Trophoblast cell (in vitro differentiated cells and primary cell): ENCODE results near the gene REV3L.

ENCODE experiments used
- DNase-seq, 2 donors: peaks; one replicate each; pipeline ENCODE4 v3.0.0-alpha.2; 2016
- H2AFZ ChIP-seq: 2 replicates; pipeline ENCODE4 v1.6.1; 2013; ENCODE audit warnings: low read length, moderate library complexity, mild to moderate bottlenecking; ENCODE audit not compliant: insufficient read depth, poor library complexity
- H2AK5ac ChIP-seq: 2 replicates; pipeline ENCODE4 v1.6.1; 2013; ENCODE audit warnings: mild to moderate bottlenecking, low read length
- H2BK120ac ChIP-seq: 2 replicates; pipeline ENCODE4 v1.6.1; 2013; ENCODE audit warnings: low read length, mild to moderate bottlenecking, moderate library complexity; ENCODE audit not compliant: insufficient read depth, poor library complexity
- H2BK12ac ChIP-seq: 2 replicates; pipeline ENCODE4 v1.6.1; 2013; ENCODE audit warnings: mild to moderate bottlenecking, low read length, moderate library complexity
- H2BK5ac ChIP-seq: 2 replicates; pipeline ENCODE4 v1.6.1; 2013; ENCODE audit warnings: low read length, low read depth, moderate library complexity, mild to moderate bottlenecking; ENCODE audit not compliant: poor library complexity
- H3K14ac ChIP-seq: 2 replicates; pipeline ENCODE4 v1.6.1; 2013; ENCODE audit warnings: mild to moderate bottlenecking, low read length
- H3K18ac ChIP-seq: 2 replicates; pipeline ENCODE4 v1.6.1; 2013; ENCODE audit warnings: mild to moderate bottlenecking, low read length
- H3K23ac ChIP-seq: 2 replicates; pipeline ENCODE4 v1.6.1; 2013; ENCODE audit warnings: low read length
- H3K27ac ChIP-seq: 2 replicates; pipeline ENCODE4 v1.5.1; 2013; ENCODE audit warnings: low read depth, mild to moderate bottlenecking, inconsistent platforms, low read length, moderate library complexity
- H3K27me3 ChIP-seq: 2 replicates; pipeline ENCODE4 v1.6.1; 2013; ENCODE audit warnings: inconsistent platforms, mild to moderate bottlenecking, low read length, moderate library complexity; ENCODE audit not compliant: insufficient read depth
- H3K36me3 ChIP-seq, 2 experiments: 1 replicate in 1 of 2; 2 replicates in 1 of 2; pipeline ENCODE4 v1.6.1; 2013; ENCODE audit warnings: low read length in 2 of 2, mild to moderate bottlenecking in 2 of 2, moderate library complexity in 1 of 2; ENCODE audit not compliant: insufficient read depth in 2 of 2, control insufficient read depth in 1 of 2
- H3K4ac ChIP-seq: 2 replicates; pipeline ENCODE4 v1.6.1; 2013; ENCODE audit warnings: low read depth, mild to moderate bottlenecking, low read length, moderate library complexity
- H3K4me1 ChIP-seq, 2 experiments: 1 replicate in 1 of 2; 2 replicates in 1 of 2; pipeline ENCODE4 v1.6.1; 2013; ENCODE audit warnings: low read length in 2 of 2, mild to moderate bottlenecking in 2 of 2, moderate library complexity in 1 of 2; ENCODE audit not compliant: insufficient read depth in 2 of 2, control insufficient read depth in 1 of 2
- H3K4me2 ChIP-seq: 2 replicates; pipeline ENCODE4 v1.6.1; 2013; ENCODE audit warnings: inconsistent platforms, mild to moderate bottlenecking, low read length, moderate library complexity
- H3K4me3 ChIP-seq: 2 replicates; pipeline ENCODE4 v1.5.1; 2013; ENCODE audit warnings: mild to moderate bottlenecking, low read depth, low read length, inconsistent platforms
- H3K79me1 ChIP-seq: one replicate; pipeline ENCODE4 v1.6.1; 2013; ENCODE audit warnings: low read length
- H3K79me2 ChIP-seq: 2 replicates; pipeline ENCODE4 v1.6.1; 2013; ENCODE audit warnings: low read length, mild to moderate bottlenecking; ENCODE audit not compliant: control insufficient read depth, insufficient read depth, poor library complexity
- H3K9ac ChIP-seq: 2 replicates; pipeline ENCODE4 v1.6.1; 2013; ENCODE audit warnings: mild to moderate bottlenecking, low read length
- H3K9me3 ChIP-seq: 2 replicates; pipeline ENCODE4 v1.6.1; 2013; ENCODE audit warnings: low read depth, mild to moderate bottlenecking, control low read depth, inconsistent platforms, low read length; ENCODE audit not compliant: insufficient read depth
- H4K12ac ChIP-seq: 2 replicates; pipeline ENCODE4 v1.6.1; 2013; ENCODE audit warnings: low read depth, mild to moderate bottlenecking, low read length, moderate library complexity
- H4K8ac ChIP-seq: 2 replicates; pipeline ENCODE4 v1.6.1; 2013; ENCODE audit warnings: low read depth, mild to moderate bottlenecking, low read length, moderate library complexity
- H4K91ac ChIP-seq: one replicate; pipeline ENCODE4 v1.6.1; 2013; ENCODE audit warnings: low read depth, mild to moderate bottlenecking, low read length, moderate library complexity
- whole genome bisulfite sequencing: extraction: QIAGEN DNeasy Blood & Tissue Kit; methylation state at CpG from one replicate; pipeline ENCODE4 v1.1.7; 2013; ENCODE audit warnings: missing lambda C conversion rate; ENCODE audit not compliant: insufficient read length, insufficient coverage; ENCODE audit errors: extremely low coverage; 5-methylcytosine and 5-hydroxymethylcytosine counted together

Gene REV3L

GRCh38 chr6:111381728-111382127 lies 101.3 kb downstream of the REV3L start:
- Histone ChIP-seq H2AK5ac (no peak overlapping the region), H3K27me3 (no peaks in the 10 kb centered on the region), H3K18ac (no peak overlapping the region), H3K4ac (no peak overlapping the region), H3K27ac (no peak overlapping the region), H3K14ac (no peak overlapping the region), H3K23ac (no peak overlapping the region), H2BK120ac (no peak overlapping the region), H3K4me2 (no peak overlapping the region), H4K12ac (no peak overlapping the region), H2BK5ac (no peak overlapping the region), H3K79me1 (no peaks in the 10 kb centered on the region), H3K36me3 (peaks cover 8 to 16% of the 10 kb centered on the region in 2 experiments), H2AFZ (no peak overlapping the region), H2BK12ac (no peak overlapping the region), H3K9me3 (no peaks in the 10 kb centered on the region), H3K4me1 (no peaks in the 10 kb centered on the region), H4K8ac (no peak overlapping the region), H3K79me2 (no peaks in the 10 kb centered on the region), H3K9ac (no peak overlapping the region), H4K91ac (no peak overlapping the region), H3K4me3 (no peak overlapping the region)
- DNase-seq: no peak
- no CpG with 5 or more reads among the region's 1 CpG for WGBS

- no peak overlapping the region for H3K27ac ChIP-seq
- no peak overlapping the region for H4K91ac ChIP-seq
- H2AFZ ChIP-seq: no peak overlapping the region
Measured at GRCh38 chr6:111381123-111381522, 101.9 kb downstream of the REV3L start.

GRCh38 chr6:111379831-111380230 lies 103.2 kb downstream of the REV3L start:
- WGBS: no CpG with 5 or more reads among the region's 2 CpGs
- peaks cover 8 to 16% of the 10 kb centered on the region in 2 experiments for H3K36me3 ChIP-seq
- no peak overlapping the region for H3K4ac ChIP-seq
- H3K9me3 ChIP-seq: no peaks in the 10 kb centered on the region
- no peak overlapping the region for H2BK120ac ChIP-seq
- H3K27ac ChIP-seq: no peak overlapping the region
- no peak overlapping the region for H2BK5ac ChIP-seq
- H3K23ac ChIP-seq: no peak overlapping the region
- no peaks in the 10 kb centered on the region for H3K79me1 ChIP-seq
- H2AK5ac ChIP-seq: no peak overlapping the region
- no peak overlapping the region for H2BK12ac ChIP-seq
- H3K4me2 ChIP-seq: no peak overlapping the region
- no peaks in the 10 kb centered on the region for H3K79me2 ChIP-seq
- no peak overlapping the region for H4K8ac ChIP-seq
- no peak for DNase-seq
- no peaks in the 10 kb centered on the region for H3K27me3 ChIP-seq
- no peak overlapping the region for H4K91ac ChIP-seq
- no peak overlapping the region for H3K14ac ChIP-seq
- no peak overlapping the region for H3K4me3 ChIP-seq
- H3K4me1 ChIP-seq: no peaks in the 10 kb centered on the region
- no peak overlapping the region for H3K9ac ChIP-seq
- no peak overlapping the region for H4K12ac ChIP-seq
- H2AFZ ChIP-seq: no peak overlapping the region
- H3K18ac ChIP-seq: no peak overlapping the region

More at GRCh38 chr6:111381123-111381522, 101.9 kb downstream of the REV3L start:
- Histone ChIP-seq H3K79me2 (no peaks in the 10 kb centered on the region), H4K12ac (no peak overlapping the region), H4K8ac (no peak overlapping the region), H3K23ac (no peak overlapping the region), H2AK5ac (no peak overlapping the region), H3K4me3 (no peak overlapping the region), H3K4ac (no peak overlapping the region), H2BK120ac (no peak overlapping the region), H3K9ac (no peak overlapping the region), H3K14ac (no peak overlapping the region), H3K9me3 (no peaks in the 10 kb centered on the region), H2BK5ac (no peak overlapping the region), H3K36me3 (peaks cover 8 to 16% of the 10 kb centered on the region in 2 experiments), H3K4me2 (no peak overlapping the region), H3K4me1 (no peaks in the 10 kb centered on the region), H3K79me1 (no peaks in the 10 kb centered on the region), H2BK12ac (no peak overlapping the region), H3K27me3 (no peaks in the 10 kb centered on the region), H3K18ac (no peak overlapping the region)
- DNase-seq: no peak

- no peak overlapping the region for H2BK12ac ChIP-seq
- H2AK5ac ChIP-seq: no peak overlapping the region
- no peak overlapping the region for H3K14ac ChIP-seq
- H3K79me2 ChIP-seq: no peaks in the 10 kb centered on the region
- no peak overlapping the region for H2AFZ ChIP-seq
- no peak overlapping the region for H3K27ac ChIP-seq
- H3K4ac ChIP-seq: no peak overlapping the region
- no peak overlapping the region for H4K91ac ChIP-seq
- no peak overlapping the region for H3K23ac ChIP-seq
- no peak overlapping the region for H2BK5ac ChIP-seq
- H3K9me3 ChIP-seq: no peaks in the 10 kb centered on the region
- no peaks in the 10 kb centered on the region for H3K4me1 ChIP-seq
- no peak for DNase-seq
- H3K79me1 ChIP-seq: no peaks in the 10 kb centered on the region
- no peak overlapping the region for H4K12ac ChIP-seq
- no peaks in the 10 kb centered on the region for H3K27me3 ChIP-seq
- no peak overlapping the region for H2BK120ac ChIP-seq
- H3K36me3 ChIP-seq: peaks cover 8 to 16% of the 10 kb centered on the region in 2 experiments
- no peak overlapping the region for H4K8ac ChIP-seq
- H3K4me3 ChIP-seq: no peak overlapping the region
- H3K9ac ChIP-seq: no peak overlapping the region
- no peak overlapping the region for H3K4me2 ChIP-seq
- H3K18ac ChIP-seq: no peak overlapping the region
Measured at GRCh38 chr6:111379302-111379701, 103.7 kb downstream of the REV3L start.
